GM19025 (cell line): ENCODE results near the gene CEP128.
A peak's percentile ranks its signal among the peaks of the same experiment; 100 is the strongest.

Experiments
- ATAC-seq: cut with Tn5 transposase; IDR thresholded peaks from one replicate; pipeline ENCODE4 v1.9.1; 2021; ENCODE audit warnings: mild to moderate bottlenecking, low read depth, moderate library complexity; ENCODE audit not compliant: unreplicated experiment

The CEP128 gene

GRCh38 chr14:80941241-80942185 lies at the start of gene CEP128:
Gene CEP128, minus strand, starts transcription at chr14:80941738.
- ATAC-seq: peak; percentile 98

GRCh38 chr14:80988735-80989429 lies 47.3 kb upstream of the CEP128 start:
- ATAC-seq: peak; percentile 50

- no peak for ATAC-seq
These were observed 46.7 kb upstream of the CEP128 start for GRCh38 chr14:80988192-80988591.

- no peak for ATAC-seq
These were observed 45.9 kb upstream of the CEP128 start for GRCh38 chr14:80987235-80988032.

DNA sequence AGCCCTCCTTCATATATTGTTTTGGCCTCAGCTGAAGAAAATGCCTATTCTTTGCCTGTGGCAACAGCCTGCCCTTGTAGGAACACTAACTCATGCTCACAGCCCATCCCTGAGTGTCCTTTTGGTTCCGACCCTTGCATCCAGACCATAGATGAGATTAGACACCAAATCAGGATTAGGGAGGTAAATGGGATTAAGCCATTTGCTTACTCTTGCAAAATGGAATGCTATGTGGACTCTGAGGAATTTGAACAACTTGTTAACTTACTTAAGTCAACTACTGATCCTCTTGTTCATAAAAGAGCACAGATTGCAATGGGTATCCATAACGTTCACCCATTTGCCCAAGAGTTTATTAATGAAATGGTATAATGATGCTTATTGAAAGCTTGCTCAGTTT lies 41.2 kb upstream of the CEP128 start:
- ATAC-seq: no peak

GRCh38 chr14:80981673-80982072 lies 40.1 kb upstream of the CEP128 start:
- ATAC-seq: no peak

GRCh38 chr14:80981156-80981555 lies 39.6 kb upstream of the CEP128 start:
- ATAC-seq: no peak

- ATAC-seq: no peak
These were observed 38.4 kb upstream of the CEP128 start for GRCh38 chr14:80979951-80980350.

DNA sequence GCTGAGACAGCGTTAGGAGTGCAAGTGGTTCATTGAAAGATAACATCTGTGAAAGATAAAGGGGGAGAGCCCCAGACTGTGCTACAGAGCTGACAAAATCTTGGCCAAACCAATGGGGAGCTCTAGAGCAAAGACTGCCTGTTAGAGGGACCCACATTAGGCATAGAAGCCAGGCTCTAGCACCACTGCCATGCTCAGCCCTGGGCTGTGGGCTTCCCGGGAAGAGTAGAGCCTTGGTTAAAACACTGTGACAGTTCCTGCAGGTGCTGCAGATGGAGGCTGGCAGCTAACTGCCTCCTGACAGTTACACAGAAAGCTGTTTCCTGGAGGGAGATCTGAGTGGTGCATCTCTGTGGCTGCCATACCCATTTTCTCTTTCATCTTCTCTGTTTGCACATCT lies 36.9 kb upstream of the CEP128 start:
- no peak for ATAC-seq

- ATAC-seq: peak; percentile 50
These were observed 35.7 kb upstream of the CEP128 start for GRCh38 chr14:80977221-80977620.

- no peak for ATAC-seq
These were observed 33.1 kb upstream of the CEP128 start for GRCh38 chr14:80974679-80975078.

DNA sequence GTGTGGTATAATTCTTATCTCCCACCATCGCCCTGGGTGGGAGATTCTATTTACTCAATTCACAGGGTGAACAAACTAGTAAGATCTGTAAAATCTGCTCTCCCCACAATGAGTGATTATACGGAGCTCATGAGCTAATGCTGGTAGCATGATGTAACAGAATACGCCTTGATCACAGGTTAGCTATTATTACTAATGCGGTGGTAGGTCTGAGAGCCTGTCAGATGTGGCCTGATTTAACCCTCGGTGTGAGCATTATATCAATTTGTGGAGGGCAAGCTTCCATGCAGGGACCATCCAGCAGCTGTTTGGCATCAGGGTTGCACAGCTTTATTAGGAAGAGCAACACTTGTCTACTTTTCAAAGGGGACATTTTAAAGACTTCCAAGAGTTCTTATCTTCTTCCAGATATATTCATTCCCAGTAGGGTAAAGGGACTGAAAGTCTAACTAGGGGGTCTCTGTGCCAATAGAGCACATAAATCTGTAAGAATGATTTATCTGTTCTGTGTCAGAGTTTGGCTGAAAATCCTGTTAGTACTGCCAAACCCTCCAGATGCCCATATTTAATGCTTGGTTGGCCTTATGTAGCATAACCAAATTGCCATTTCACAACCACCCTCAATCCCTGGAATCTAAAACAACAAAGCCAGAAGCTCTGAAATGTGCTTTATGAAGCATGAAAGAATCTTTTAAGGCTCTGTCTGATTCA lies 32.5 kb upstream of the CEP128 start:
- ATAC-seq: no peak

DNA sequence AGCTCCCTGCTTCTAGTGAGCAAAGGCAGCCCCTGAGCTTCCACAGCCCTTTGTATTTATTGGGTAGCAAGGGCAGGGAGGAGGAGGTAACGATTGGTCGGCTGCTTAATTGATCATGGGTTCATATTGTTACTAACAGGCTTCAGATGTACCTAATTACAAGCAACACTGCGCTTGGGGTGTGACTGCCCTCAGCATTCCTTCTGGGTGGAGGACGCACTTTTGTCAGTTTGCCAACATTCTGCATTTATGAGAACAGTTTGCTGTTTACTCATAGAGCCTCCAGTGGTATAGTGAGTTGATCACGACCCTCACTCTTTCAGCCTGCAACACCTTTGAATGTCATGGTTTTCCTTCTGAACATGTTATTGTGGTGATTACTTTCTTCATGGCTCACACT lies 23.5 kb upstream of the CEP128 start:
- no peak for ATAC-seq

DNA sequence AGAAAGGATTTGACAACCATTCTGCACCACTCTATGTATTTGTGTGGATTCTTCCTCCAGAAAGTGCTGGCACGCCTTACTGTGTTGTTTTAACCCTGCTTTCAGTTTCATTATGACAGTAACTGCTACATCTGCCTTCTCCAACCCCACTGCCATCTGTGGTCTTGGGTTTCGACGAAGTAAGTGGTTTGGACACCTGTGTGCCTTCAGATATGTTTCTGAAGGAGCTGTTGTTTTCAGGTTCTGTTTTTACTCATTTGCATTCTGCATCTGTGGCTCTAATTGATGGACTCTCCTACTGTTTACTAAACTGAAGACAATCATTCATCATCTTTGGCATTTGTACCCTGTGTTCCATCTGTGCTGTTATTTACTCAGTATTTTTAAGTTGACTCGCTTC lies 18.0 kb upstream of the CEP128 start:
- peak; percentile 96 for ATAC-seq

DNA sequence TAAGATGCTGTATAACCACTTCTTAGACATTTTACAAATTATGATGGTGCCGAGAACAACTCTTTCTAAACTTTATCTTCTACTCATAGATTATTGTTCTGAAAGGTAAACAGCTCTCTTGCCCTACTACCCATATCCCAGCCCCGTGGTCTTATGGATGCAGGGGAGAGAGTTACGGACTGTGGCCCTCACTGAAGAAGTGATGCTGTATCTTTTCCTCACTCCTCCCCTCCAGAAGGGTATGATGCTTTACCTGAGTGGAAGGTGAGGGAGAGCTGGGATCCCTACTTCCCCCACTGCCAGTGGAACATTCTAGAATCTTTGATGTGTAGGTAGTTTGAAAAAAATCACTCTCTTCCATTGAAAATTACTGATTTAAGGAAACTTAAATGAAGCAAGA lies 17.4 kb upstream of the CEP128 start:
- ATAC-seq: no peak

DNA sequence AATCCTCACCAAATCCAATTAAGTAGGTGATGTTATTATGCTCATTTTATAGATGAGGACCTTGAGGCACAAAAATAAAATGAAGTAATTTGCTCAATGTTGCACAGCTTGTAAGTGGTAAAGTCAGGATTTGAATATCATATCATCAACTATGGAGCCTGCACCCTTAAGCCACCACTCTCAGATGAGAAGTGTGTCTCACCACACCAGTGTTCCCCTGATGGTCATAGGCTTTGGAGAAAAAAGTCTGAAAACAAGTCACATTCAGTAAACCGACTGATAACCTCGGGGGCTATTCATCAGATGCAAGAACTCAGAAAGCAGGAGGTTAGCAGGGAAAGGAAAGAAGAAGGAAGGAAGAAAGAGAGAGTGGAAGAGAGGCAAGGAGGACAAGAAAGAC lies 16.7 kb upstream of the CEP128 start:
- ATAC-seq: no peak

DNA sequence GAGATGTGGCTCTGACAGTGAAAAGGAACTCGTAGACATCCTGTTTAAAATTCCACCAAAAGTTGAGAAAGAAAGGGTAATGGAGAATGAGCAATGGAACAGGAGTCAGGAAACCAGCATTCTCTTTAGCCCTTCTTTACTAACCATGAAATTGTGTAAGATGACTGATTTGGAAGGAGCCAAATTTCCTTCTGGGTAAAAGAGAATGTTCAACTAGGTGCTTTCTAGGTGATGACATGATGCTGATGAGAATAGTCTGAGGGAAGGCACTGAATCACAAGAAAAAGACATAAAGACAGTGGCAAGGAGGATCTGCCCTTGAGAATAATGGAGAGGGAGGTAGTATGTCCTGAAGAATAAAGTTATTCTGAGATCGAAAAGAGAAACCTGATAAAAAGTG lies 16.1 kb upstream of the CEP128 start:
- no peak for ATAC-seq

DNA sequence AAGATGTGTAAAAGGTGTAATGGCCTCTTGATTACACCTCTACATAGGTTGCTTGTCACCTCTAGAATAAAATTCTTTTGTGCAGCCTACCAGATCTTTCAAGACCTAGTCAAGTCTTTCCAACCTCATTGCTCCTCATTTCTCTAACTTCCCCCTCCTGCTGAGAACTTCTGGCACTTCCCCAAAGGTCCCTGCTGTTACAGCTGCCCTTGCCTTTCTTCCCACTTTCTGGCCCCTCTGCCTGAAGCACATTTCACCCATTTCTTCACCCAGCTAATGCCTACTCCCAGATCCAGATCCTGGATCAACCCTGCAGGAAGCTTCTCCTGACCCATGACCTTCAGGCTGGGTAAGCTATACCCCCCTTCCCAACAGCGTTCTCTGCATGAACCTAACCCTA lies 15.4 kb upstream of the CEP128 start:
- no peak for ATAC-seq

DNA sequence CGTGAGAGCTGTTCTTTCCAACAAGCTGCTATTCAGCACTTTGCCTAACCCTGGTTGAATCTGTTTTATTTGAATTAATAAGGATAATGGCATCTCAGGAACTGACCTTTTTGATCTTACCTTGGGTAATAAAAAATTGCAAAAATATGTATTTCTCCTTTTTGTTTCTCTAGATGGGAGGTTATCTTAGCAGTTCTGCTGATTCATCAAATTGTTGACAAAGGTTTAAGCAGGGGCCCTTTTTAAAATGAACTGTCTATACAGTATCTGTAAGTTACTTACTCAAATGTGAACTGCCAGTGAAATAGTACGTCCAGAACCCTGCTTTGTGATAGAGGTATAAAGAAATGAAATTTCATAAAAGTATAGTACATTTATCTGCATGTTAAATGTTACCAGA lies 14.6 kb upstream of the CEP128 start:
- ATAC-seq: no peak

GRCh38 chr14:80955416-80955941 lies 13.9 kb upstream of the CEP128 start, which contains the start of gene TSHR:
Gene TSHR, plus strand, starts transcription at chr14:80955621. Its CDS starts 60 bp downstream, at chr14:80955681.
- ATAC-seq: no peak
